ENCODE measurements around the gene CEP20. TPM values are rescaled to one million over a fixed set of nuclear protein-coding genes. Genes with fewer than 3 reads are reported as not detected.
"Not testable (repeated sequence)": the region's sequence is repeated elsewhere in the genome, so short reads cannot be mapped to it uniquely, and the experiment has no call there.

Gene CEP20
- total RNA-seq, 1 donor from 2014 or later: 36.9 TPM

GRCh38 chr16:15853021-15853420 is 35.4 kb downstream of the CEP20 start:
- DNase-seq (ENCODE audit: low read depth): no peak
- Histone ChIP-seq H3K4me3 (ENCODE audit: low read depth, low read length) (no peak overlapping the region), H3K27me3 (ENCODE audit: control insufficient read depth, insufficient read depth, low read length) (peaks cover 24% of the 10 kb centered on the region), H3K36me3 (ENCODE audit: control insufficient read depth, insufficient read depth, low read length) (no peaks in the 10 kb centered on the region)
- TF ChIP-seq CTCF (IDR thresholded peaks at IDR 0.05; ENCODE audit: insufficient read depth, low read length, poor library complexity, severe bottlenecking): no peak

- not testable (repeated sequence) for H3K36me3 ChIP-seq (ENCODE audit: control insufficient read depth, insufficient read depth, low read length); H3K27me3 ChIP-seq (ENCODE audit: control insufficient read depth, insufficient read depth, low read length); H3K4me3 ChIP-seq (ENCODE audit: low read depth, low read length); DNase-seq (ENCODE audit: low read depth)
These were observed 37.8 kb downstream of the CEP20 start for GRCh38 chr16:15850555-15850954.

GRCh38 chr16:15849209-15849981 is 39.0 kb downstream of the CEP20 start:
- H3K4me3 ChIP-seq (ENCODE audit: low read depth, low read length): no peak overlapping the region
- TF ChIP-seq CTCF (IDR thresholded peaks at IDR 0.05; ENCODE audit: insufficient read depth, low read length, poor library complexity, severe bottlenecking): no peak
- H3K27me3 ChIP-seq (ENCODE audit: control insufficient read depth, insufficient read depth, low read length): peaks cover 5% of the 10 kb centered on the region
- no peak for DNase-seq (ENCODE audit: low read depth)
- H3K36me3 ChIP-seq (ENCODE audit: control insufficient read depth, insufficient read depth, low read length): no peaks in the 10 kb centered on the region

- Histone ChIP-seq H3K4me3 (ENCODE audit: low read depth, low read length) (no peak overlapping the region), H3K36me3 (ENCODE audit: control insufficient read depth, insufficient read depth, low read length) (no peaks in the 10 kb centered on the region), H3K27me3 (ENCODE audit: control insufficient read depth, insufficient read depth, low read length) (peaks cover 5% of the 10 kb centered on the region)
- no peak for TF ChIP-seq CTCF (IDR thresholded peaks at IDR 0.05; ENCODE audit: insufficient read depth, low read length, poor library complexity, severe bottlenecking)
- no peak for DNase-seq (ENCODE audit: low read depth)
These were observed 40.7 kb downstream of the CEP20 start for GRCh38 chr16:15847611-15848175.

- H3K27me3 ChIP-seq (ENCODE audit: control insufficient read depth, insufficient read depth, low read length): peaks cover 5% of the 10 kb centered on the region
- TF ChIP-seq CTCF (IDR thresholded peaks at IDR 0.05; ENCODE audit: insufficient read depth, low read length, poor library complexity, severe bottlenecking): no peak
- H3K36me3 ChIP-seq (ENCODE audit: control insufficient read depth, insufficient read depth, low read length): no peaks in the 10 kb centered on the region
- DNase-seq (ENCODE audit: low read depth): no peak
- H3K4me3 ChIP-seq (ENCODE audit: low read depth, low read length): no peak overlapping the region
These were observed 41.9 kb downstream of the CEP20 start for GRCh38 chr16:15846510-15846909.

- Histone ChIP-seq H3K4me3 (ENCODE audit: low read depth, low read length) (no peak overlapping the region), H3K27me3 (ENCODE audit: control insufficient read depth, insufficient read depth, low read length) (peaks cover 5% of the 10 kb centered on the region), H3K36me3 (ENCODE audit: control insufficient read depth, insufficient read depth, low read length) (no peaks in the 10 kb centered on the region)
- DNase-seq (ENCODE audit: low read depth): no peak
- no peak for TF ChIP-seq CTCF (IDR thresholded peaks at IDR 0.05; ENCODE audit: insufficient read depth, low read length, poor library complexity, severe bottlenecking)
These were observed 44.6 kb downstream of the CEP20 start for GRCh38 chr16:15843635-15844279.

GRCh38 chr16:15839204-15839603 is 49.2 kb downstream of the CEP20 start:
- not testable (repeated sequence) for DNase-seq (ENCODE audit: low read depth)

More at GRCh38 chr16:15839204-15839603, 49.2 kb downstream of the CEP20 start:
- H3K36me3 ChIP-seq (ENCODE audit: control insufficient read depth, insufficient read depth, low read length); H3K4me3 ChIP-seq (ENCODE audit: low read depth, low read length); H3K27me3 ChIP-seq (ENCODE audit: control insufficient read depth, insufficient read depth, low read length): not testable (repeated sequence)
